Measurements from ENCODE around the gene MAMDC2.

DNA sequence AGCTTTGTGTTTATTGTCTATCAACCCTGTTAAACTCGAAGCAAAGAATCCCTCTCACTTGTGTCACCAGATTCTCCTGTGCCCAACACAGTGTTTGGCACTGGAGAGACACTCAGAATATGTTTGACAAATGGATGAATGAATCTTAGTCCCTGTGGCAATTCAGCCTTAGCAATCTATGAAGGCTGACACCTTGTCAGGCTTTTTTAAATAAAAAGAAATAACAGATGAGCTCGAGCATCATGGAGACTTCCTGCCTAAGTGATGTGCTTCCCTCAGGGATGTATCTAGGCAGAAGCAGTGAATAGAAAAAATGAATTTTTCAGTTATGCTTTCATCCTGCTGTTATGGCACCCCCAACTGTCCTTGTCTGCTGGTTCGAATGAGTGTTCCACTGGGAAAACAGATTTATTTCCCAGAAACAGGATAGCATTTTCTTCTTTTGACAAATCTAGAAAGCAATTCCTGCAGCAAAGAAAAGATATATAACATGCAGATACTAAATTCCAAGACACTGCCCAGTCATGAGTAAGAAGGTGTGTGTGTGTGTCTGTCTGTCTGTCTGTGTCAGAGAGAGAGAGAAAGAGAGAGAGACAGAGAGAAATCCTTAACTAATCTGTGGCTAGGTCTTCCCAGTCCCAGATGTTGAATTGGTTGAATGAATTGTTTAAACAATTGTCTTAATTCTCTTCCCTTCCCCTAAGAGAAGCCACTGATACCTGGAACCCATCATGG, 16.7 kb downstream of the MAMDC2 start:
- TF ChIP-seq, protein P1, sequence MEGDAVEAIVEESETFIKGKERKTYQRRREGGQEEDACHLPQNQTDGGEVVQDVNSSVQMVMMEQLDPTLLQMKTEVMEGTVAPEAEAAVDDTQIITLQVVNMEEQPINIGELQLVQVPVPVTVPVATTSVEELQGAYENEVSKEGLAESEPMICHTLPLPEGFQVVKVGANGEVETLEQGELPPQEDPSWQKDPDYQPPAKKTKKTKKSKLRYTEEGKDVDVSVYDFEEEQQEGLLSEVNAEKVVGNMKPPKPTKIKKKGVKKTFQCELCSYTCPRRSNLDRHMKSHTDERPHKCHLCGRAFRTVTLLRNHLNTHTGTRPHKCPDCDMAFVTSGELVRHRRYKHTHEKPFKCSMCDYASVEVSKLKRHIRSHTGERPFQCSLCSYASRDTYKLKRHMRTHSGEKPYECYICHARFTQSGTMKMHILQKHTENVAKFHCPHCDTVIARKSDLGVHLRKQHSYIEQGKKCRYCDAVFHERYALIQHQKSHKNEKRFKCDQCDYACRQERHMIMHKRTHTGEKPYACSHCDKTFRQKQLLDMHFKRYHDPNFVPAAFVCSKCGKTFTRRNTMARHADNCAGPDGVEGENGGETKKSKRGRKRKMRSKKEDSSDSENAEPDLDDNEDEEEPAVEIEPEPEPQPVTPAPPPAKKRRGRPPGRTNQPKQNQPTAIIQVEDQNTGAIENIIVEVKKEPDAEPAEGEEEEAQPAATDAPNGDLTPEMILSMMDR (IDR thresholded peaks at IDR 0.05; ENCODE audit: low read depth, low read length) = no peak
- TF ChIP-seq POLR2A (IDR thresholded peaks at IDR 0.05; ENCODE audit: extremely low read depth, insufficient read length) (no peak), MYC (IDR thresholded peaks at IDR 0.05; ENCODE audit: low read depth, low read length) (no peak)
- TF ChIP-seq, protein P2, sequence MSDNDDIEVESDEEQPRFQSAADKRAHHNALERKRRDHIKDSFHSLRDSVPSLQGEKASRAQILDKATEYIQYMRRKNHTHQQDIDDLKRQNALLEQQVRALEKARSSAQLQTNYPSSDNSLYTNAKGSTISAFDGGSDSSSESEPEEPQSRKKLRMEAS (IDR thresholded peaks at IDR 0.05; ENCODE audit: low read depth, low read length) = no peak

All from NB4 (cell line).